Activated CD8-positive, alpha-beta memory T cell treated with anti-CD3 and anti-CD28 coated beads, Interleukin-2, amount 50 U/mL, for 4 hours (primary cell): ENCODE results near the gene PLD3.
"Not testable (repeated sequence)": the region's sequence is repeated elsewhere in the genome, so short reads cannot be mapped to it uniquely, and the experiment has no call there.

Source experiments
- DNase-seq: peaks from one replicate; pipeline ENCODE4 v3.0.0-alpha.2; 2020

The PLD3 gene

DNA sequence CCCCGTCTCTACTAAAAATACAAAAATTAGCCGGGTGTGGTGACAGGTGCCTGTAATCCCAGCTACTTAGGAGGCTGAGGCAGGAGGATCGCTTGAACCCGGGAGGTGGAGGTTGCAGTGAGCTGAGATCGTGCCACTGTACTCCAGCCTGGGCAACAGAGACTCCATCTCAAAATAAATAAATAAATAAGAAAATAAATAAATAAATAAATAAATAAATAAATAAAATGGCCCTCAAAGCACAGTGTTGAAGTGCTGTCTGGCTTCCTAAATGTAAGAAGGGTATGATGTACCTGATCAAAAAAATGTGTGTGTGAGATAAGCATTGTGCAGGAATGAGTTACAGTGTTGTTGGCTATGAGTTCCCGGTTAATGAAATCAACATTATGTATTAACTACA lies 15.4 kb upstream of the PLD3 start:
- DNase-seq = not testable (repeated sequence)

- no peak for DNase-seq
These were observed 13.4 kb upstream of the PLD3 start for GRCh38 chr19:40335101-40335500.

GRCh38 chr19:40335855-40336600 lies 12.5 kb upstream of the PLD3 start:
- no peak for DNase-seq

DNA sequence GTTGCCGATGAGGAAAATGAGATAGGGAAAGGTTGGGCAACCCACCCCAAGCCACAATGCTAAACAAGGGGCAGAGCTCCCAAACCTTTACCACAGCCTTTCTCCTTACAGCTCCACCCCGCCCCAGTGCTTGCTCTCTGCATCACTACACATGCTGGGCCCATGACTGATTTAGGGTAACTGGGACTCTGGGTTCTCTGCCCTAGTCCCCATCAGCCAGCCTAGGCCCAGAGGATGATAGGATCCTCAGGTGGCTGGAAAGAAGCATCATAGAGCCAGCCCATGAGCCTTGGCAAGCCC lies 11.9 kb upstream of the PLD3 start:
- DNase-seq = no peak

- DNase-seq = no peak
These were observed 11.4 kb upstream of the PLD3 start for GRCh38 chr19:40337107-40337506.

DNA sequence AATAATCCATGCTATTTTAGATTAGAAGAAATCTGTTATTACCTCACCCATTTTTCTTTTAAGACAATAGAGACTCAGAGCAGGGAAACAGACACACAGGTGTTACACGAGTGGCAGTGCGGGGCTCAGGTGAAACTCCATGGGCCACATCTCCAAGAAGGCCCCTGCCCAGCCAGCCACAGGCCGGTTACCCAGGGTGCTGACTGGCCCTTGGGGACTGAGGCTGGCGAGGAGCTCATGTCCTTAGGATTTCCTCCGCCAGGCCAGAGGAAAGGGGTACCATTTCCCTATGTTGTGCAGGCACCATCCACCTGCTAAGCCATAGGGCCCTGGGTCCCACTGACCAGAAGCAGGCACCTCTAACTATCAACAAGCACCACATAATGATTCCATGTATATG lies 10.9 kb upstream of the PLD3 start:
- no peak for DNase-seq

DNA sequence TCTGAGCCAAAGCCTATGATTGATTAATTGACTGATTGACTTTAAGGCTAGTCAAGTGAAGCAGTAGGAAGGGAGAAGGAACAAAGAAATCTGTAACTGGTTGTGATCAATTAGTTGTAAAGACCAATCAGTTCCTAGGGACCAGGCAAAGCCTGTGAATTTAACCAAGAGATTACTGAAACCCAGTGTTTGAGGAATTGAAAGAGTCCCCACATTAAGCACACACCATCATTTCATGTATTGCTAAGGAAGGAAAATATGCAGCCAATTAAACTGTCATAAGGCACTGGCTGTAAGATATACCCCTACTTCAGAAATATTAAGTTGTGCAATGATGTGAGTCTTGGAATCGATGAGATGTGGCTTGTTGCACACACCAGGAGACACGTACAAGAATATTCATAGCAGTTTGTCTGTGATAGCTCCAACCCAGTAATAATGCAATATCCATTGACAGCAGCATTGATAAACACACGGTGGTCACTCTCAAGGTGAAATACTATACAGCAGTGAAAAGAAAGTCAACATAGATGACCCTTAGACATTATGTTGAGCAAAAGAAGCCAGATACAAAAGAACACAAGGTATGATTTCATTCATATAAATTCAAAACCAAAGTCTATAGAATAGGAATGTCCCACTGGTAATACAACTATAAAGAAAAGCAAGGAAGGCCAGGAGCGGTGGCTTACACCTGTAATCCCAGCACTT lies 9.3 kb upstream of the PLD3 start:
- DNase-seq = no peak

DNA sequence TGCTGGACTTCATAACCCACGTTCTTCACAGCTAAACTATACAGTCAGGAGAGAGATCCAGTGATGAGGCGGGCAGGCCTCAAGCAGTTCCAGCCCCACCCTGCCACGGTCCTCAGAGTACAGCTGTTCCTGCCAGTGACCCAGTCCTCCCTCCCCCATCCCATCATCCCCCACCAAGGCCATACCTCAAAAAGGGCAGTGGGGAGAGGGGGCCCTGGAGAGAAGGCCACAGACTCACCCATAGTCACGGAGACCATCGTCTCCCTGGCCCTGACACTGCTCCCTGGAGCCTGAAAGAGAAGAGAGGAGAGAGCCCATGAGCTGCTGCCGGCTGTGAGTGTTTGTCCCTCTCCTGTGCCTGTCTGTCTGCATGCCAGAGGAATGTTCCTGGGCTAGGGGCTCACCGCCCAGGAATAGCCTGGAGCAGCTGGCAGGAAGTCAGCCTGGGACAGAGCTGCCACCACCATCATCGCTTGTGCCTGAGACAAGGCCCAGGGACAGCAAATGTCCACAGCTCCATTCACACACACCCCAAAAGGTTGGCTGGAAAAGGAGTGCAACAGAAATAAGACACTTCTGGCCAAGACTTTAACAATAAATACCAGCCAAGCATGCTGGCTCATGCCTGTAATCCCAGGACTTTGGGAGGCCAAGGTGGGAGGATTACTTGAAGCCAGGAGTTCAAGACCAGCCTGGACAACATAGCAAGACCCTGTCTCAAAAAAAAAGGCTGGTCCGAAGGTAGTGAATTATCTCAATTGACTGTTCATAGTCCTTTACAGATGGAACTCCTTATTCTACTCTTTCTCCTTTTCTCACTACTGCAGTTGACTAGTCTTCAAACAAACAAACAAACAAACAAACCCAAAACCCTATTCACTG lies 6.7 kb upstream of the PLD3 start:
- DNase-seq = no peak

GRCh38 chr19:40342644-40343311 lies 5.7 kb upstream of the PLD3 start:
- no peak for DNase-seq

GRCh38 chr19:40344422-40344821 lies 4.1 kb upstream of the PLD3 start:
- DNase-seq = no peak

- DNase-seq = no peak
These were observed 539 bp downstream of the PLD3 start for GRCh38 chr19:40348961-40349507.

DNA sequence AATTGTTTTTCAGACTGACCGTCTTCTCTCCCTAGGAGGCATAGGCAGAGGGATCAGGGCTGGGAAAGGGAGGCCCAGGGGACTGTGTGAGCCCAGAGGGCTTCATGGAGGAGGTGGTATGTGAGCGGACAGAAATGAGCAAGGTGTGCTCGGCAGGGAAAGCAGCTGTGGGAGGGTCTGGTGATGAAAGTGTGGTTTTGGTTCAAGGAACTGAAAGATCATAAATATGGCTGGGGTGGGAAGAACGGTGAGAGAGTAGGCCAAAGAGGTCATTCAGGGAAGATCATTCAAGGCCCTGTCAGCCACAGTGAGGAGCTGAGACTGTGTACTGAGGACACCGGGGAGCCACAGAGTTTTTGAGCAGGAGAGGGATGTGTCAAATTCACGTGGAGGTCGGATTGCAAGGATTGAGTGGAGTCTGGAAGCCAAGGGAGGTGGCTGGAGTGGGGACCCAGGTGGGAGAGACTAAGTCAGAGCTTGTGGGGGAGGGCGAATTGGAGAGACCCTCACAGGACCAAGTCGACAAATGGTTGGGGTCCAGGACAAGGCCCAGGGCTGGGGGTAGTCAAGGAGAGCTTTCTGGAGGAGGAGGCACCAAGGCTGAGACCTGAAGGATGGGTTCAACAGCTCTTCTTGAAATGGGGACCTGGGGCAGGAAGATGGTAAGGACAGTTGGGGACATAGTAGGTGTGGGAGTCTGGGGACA lies 7.6 kb downstream of the PLD3 start:
- DNase-seq = no peak

GRCh38 chr19:40356681-40357595 lies 8.4 kb downstream of the PLD3 start:
- DNase-seq = no peak

DNA sequence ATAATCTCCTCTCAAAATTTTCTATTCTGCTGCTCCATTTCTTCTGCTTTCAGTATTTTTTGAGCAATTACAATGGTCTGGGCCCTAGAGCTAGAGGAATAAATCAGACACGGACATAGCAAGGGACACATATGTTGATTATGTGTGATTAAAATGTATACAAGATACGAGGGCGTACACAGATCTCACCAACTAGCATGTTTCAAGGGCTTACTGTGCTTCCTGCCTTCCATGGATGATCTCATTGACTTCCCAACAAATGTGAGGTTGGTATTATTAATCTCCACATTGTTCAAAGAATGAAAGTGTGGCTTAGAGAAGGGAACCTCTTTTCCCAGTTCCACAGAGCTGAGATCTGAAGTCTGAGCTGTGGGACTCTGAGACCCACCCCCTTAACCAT lies 9.1 kb downstream of the PLD3 start:
- no peak for DNase-seq

DNA sequence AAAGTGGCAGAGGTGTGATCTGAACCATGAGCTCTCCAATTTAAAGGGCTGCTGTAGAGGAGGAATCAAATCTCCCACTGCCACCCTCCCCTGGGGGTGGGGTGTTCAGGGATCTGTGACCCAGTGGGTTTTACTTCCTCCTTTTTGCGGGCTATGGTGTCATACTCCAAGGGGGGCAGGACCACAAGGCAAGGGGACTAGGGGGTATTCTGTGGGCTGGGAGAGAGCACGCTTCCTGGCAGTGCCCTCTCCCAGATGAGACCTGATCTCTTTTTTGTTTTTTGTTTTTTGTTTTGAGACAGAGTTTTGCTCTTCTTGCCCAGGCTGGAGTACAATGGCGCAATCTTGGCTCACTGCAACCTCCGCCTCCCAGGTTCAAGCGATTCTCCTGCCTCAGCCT lies 10.3 kb downstream of the PLD3 start:
- no peak for DNase-seq

- no peak for DNase-seq
These were observed 11.7 kb downstream of the PLD3 start for GRCh38 chr19:40360020-40360707.

- DNase-seq = no peak
These were observed 12.3 kb downstream of the PLD3 start for GRCh38 chr19:40360708-40361241.

DNA sequence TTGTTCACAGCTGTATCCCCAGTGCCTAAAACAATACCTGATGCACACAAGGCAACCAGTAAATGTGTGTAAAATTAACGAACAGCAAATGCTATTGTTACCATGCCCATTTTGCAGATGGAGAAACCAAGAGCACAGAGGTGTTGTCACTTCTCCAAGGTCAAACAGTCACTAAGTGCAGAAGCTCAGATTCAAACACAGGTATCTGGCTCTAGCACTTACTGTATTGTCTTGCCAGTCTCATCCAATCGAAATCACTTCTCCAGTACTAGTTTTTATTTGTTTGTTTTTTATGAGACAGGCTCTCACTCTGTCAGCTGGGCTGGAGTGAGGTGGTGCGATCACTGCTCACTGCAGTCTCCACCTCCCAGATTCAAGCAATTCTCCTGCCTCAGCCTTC lies 13.7 kb downstream of the PLD3 start:
- no peak for DNase-seq

DNA sequence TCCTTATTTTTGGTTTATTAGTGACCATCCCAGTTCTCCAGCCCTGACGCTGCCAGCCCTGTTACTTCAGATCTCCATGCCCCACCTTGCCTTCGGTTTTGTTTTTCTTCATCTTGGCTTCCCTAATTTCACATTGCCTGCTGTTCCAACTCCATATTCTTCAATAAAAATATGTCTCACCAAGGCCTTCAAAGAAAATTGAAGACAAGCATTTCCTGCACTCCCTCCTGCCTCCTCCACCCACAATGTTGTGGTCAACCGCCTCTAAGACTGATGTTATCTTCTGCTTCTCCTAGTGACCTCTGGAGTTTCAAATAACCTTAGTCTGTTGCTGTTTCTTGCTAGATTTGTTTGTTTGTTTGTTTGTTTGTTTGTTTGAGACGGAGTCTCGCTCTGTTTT lies 14.6 kb downstream of the PLD3 start:
- no peak for DNase-seq

DNA sequence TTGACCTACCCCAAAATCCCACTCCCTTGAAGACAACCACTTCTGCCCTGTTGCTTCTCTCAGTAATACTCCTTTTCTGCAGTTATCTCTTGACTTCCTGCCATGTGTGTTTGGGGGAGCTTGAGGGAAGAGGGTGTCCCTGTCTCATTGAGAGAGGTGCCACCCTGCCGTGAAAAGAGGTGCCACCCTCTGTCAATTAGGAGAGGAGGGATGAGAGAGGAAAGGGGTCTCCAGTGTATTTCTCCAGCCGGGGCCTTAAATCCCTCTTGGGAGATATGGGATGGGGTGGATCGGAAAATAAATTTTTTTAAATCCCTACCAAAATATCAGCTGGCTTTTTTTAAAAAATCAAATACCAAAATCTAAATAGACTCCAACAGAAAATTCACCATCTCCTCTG lies 16.5 kb downstream of the PLD3 start:
- DNase-seq = no peak
